K562 (cell line): ENCODE measurements around the gene STARD3NL. TPM values are rescaled to one million over a fixed set of nuclear protein-coding genes. Genes with fewer than 3 reads are reported as not detected.

Source experiments
- ATAC-seq: fragments of 200-7000 bp; cut with Tn5 transposase; 3 replicates; pipeline ENCODE4 v1.9.1; 2020; ENCODE audit warnings: moderate library complexity
- BruUV-seq: library from RNA; stranded (reverse); fragments of 400-500 nt; replicated peaks from 2 replicates; lab custom pipeline; 2021; lab: Mats Ljungman, UMichigan
- CTCF ChIA-PET: fragments of 300-600 bp; formaldehyde crosslinking; extraction: SDS; loops from one replicate; lab custom pipeline; 2021; ENCODE audit warnings: low intra/inter-chr PET ratio; lab: Yijun Ruan, JAX
- POLR2A ChIA-PET: fragments of 300-600, 350-650 bp; sonication (Branson Sonifier 250); formaldehyde crosslinking; extraction: SDS; loops from one replicate; lab custom pipeline; 2021; ENCODE audit warnings: antibody characterized with exemption, inconsistent platforms; lab: Yijun Ruan, JAX
- DNase-seq, 4 experiments: peaks; one replicate each; pipeline versions ENCODE4 v3.0.0 to v3.0.0-alpha.2; 2011 to 2018; ENCODE audit warnings: low spot score in 3 of 4, mixed read lengths in 3 of 4; ENCODE audit errors: extremely low read depth in 1 of 4
- FAIRE-seq: peaks from 2 replicates; lab custom pipeline; 2011; peaks lifted over from hg19 to GRCh38; lab: Jason Lieb, UNC
- H2AFZ ChIP-seq: 2 replicates; pipeline ENCODE4 v1.6.0; 2011; ENCODE audit warnings: low read depth, low read length, control low read depth, inconsistent platforms
- H3K27ac ChIP-seq: fragments of 200-600 bp; 3 replicates; pipeline ENCODE4 v1.8.0; 2011; ENCODE audit warnings: low read depth, mild to moderate bottlenecking, control low read depth, inconsistent platforms, low read length, moderate library complexity, mixed read lengths; ENCODE audit errors: extremely low read depth
- H3K27me3 ChIP-seq, 2 experiments: fragments of 300-600 bp in 1 of 2; 2 replicates in 1 of 2; 3 replicates in 1 of 2; pipeline versions ENCODE4 v1.6.0 to v1.8.0; 2011; ENCODE audit warnings: inconsistent platforms in 2 of 2, low read length in 2 of 2, mild to moderate bottlenecking in 1 of 2, mixed read lengths in 1 of 2, moderate library complexity in 1 of 2; ENCODE audit not compliant: control insufficient read depth in 2 of 2, insufficient read depth in 2 of 2
- H3K36me3 ChIP-seq: fragments of 300-600 bp; 3 replicates; pipeline ENCODE4 v1.8.0; 2011; ENCODE audit warnings: mild to moderate bottlenecking, low read length, inconsistent platforms; ENCODE audit not compliant: control insufficient read depth, insufficient read depth
- H3K4me1 ChIP-seq, 2 experiments: fragments of 200-600 bp in 1 of 2; replicated peaks in 1 of 2; 2 replicates in 1 of 2; 3 replicates in 1 of 2; pipeline versions ENCODE4 v1.5.1 to v1.8.0; 2011; ENCODE audit warnings: inconsistent platforms in 2 of 2, low read length in 2 of 2, mild to moderate bottlenecking in 1 of 2, mixed read lengths in 1 of 2, moderate library complexity in 1 of 2; ENCODE audit not compliant: control insufficient read depth in 2 of 2, insufficient read depth in 2 of 2
- H3K4me2 ChIP-seq: 2 replicates; pipeline ENCODE4 v1.6.1; 2011; ENCODE audit warnings: low read length, control low read depth, inconsistent platforms, mixed read lengths; ENCODE audit not compliant: insufficient read depth
- H3K4me3 ChIP-seq: fragments of 200-600 bp; sonication (generic), shearing (Covaris generic); 2 replicates; pipeline ENCODE4 v1.5.1; 2016; ENCODE audit warnings: control low read depth, inconsistent platforms
- H3K79me2 ChIP-seq: fragments of 200-600 bp; 3 replicates; pipeline ENCODE4 v1.8.0; 2011; ENCODE audit warnings: low read length, inconsistent platforms; ENCODE audit not compliant: control insufficient read depth, insufficient read depth
- H3K9ac ChIP-seq, 2 experiments: 2 replicates each; pipeline versions ENCODE4 v1.6.0 to v1.6.1; 2011; ENCODE audit warnings: low read depth in 2 of 2, low read length in 2 of 2, control low read depth in 1 of 2, inconsistent platforms in 1 of 2, mild to moderate bottlenecking in 1 of 2, mixed read lengths in 1 of 2; ENCODE audit not compliant: insufficient read depth in 1 of 2
- H3K9me1 ChIP-seq: one replicate; pipeline ENCODE4 v1.6.0; 2011; ENCODE audit warnings: inconsistent platforms, mild to moderate bottlenecking, low read length, moderate library complexity; ENCODE audit not compliant: control insufficient read depth, insufficient read depth
- H3K9me3 ChIP-seq: replicated peaks from 2 replicates; pipeline ENCODE4 v1.5.1; 2011; ENCODE audit warnings: low read depth, low read length, inconsistent platforms; ENCODE audit not compliant: control insufficient read depth, insufficient read depth
- H4K20me1 ChIP-seq: replicated peaks from 2 replicates; pipeline ENCODE4 v1.6.1; 2011; ENCODE audit warnings: low read length, inconsistent platforms, mixed read lengths; ENCODE audit not compliant: control insufficient read depth, insufficient read depth
- ADNP ChIP-seq: fragments of 200-800 bp; sonication (Bioruptor generic); IDR thresholded peaks from 2 replicates; pipeline ENCODE4 v1.6.1; 2016; ENCODE audit warnings: missing genetic modification characterization, missing compliant biosample characterization
- DIDO1 ChIP-seq: fragments of 450-650 bp; IDR thresholded peaks from 2 replicates; pipeline ENCODE4 v1.6.1; 2016; ENCODE audit warnings: low read depth, missing biosample characterization, missing genetic modification characterization
- HMG20B ChIP-seq: fragments of 250-450 bp; sonication (Bioruptor Pico); IDR thresholded peaks from 2 replicates; pipeline ENCODE4 v1.5.0; 2021; ENCODE audit warnings: mild to moderate bottlenecking
- JUNB ChIP-seq: fragments of 450-650 bp; formaldehyde crosslinking; conservative IDR thresholded peaks from 2 replicates; pipeline ENCODE4 v1.4.0; 2020; ENCODE audit warnings: mild to moderate bottlenecking
- MED1 ChIP-seq: sonication (generic); formaldehyde crosslinking; IDR thresholded peaks from 2 replicates; pipeline ENCODE4 v1.8.1; 2023; ENCODE audit warnings: missing genetic modification reagents, borderline replicate concordance
- NFRKB ChIP-seq: fragments of 450-650 bp; IDR thresholded peaks from 2 replicates; pipeline ENCODE4 v1.6.1; 2016; ENCODE audit warnings: low read depth
- PYGO2 ChIP-seq: fragments of 450-650 bp; IDR thresholded peaks from 2 replicates; pipeline ENCODE4 v1.6.1; 2016; ENCODE audit warnings: mild to moderate bottlenecking, missing genetic modification characterization, moderate library complexity, missing compliant biosample characterization
- ZNF217 ChIP-seq: sonication (generic); formaldehyde crosslinking; IDR thresholded peaks from 2 replicates; pipeline ENCODE4 v1.8.0; 2022; ENCODE audit warnings: mild to moderate bottlenecking, missing genetic modification reagents
- ZNF561 ChIP-seq: fragments of 450-650 bp; formaldehyde crosslinking; conservative IDR thresholded peaks from 2 replicates; pipeline ENCODE4 v1.4.0; 2020; ENCODE audit warnings: mild to moderate bottlenecking, moderate library complexity
- ZNF699 ChIP-seq: fragments of 250-450 bp; sonication (Bioruptor Pico); IDR thresholded peaks from 2 replicates; pipeline ENCODE4 v1.8.0; 2021; ENCODE audit warnings: mild to moderate bottlenecking, moderate library complexity; ENCODE audit not compliant: insufficient replicate concordance
- WGBS: fragments of 100-300 bp; shearing (Covaris generic); methylation state at CpG from one replicate; pipeline ENCODE4 v1.1.6; 2016; ENCODE audit warnings: low coverage, mixed read lengths; ENCODE audit not compliant: insufficient coverage; ENCODE audit errors: missing lambda C conversion rate; 5-methylcytosine and 5-hydroxymethylcytosine counted together
- in situ Hi-C: fragments of 300-500 bp; cut with MboI; formaldehyde crosslinking; loops from 4 replicates; pipeline ENCODE4 v1.15.0; 2018; ENCODE audit warnings: inconsistent platforms, mixed read lengths
- intact Hi-C: fragments of 100-400 bp; cut with micrococcal nuclease; formaldehyde crosslinking; loops from 2 replicates; pipeline ENCODE4 v1.14.2; 2022
- polyA plus RNA-seq, 8 experiments: library from polyadenylated mRNA; depleted of rRNA in 4 of 8; stranded (reverse) in 5 of 8; unstranded in 3 of 8; fragments of >200 nt; fragmentation: Nextera tagmentation in 2 of 8; fragmentation: Illumina TruSeq in 1 of 8; extraction: Ambion mirVana in 2 of 8; extraction: Trizol in 1 of 8; gene quantifications; 2 replicates each; pipeline versions ENCODE4 v1.2.1 to v1.2.3, GENCODE V29; 2011 to 2014; ENCODE audit warnings: inconsistent platforms in 1 of 8, missing spikeins in 1 of 8
- total RNA-seq, 7 experiments: library from RNA; depleted of rRNA in 6 of 7; stranded (reverse); fragments of >200 nt in 6 of 7; fragmentation: Illumina TruSeq in 2 of 7; extraction: Trizol in 2 of 7; gene quantifications; 2 replicates each; pipeline versions ENCODE4 v1.2.1 to v1.2.3, GENCODE V29; 2011 to 2021; ENCODE audit warnings: low replicate concordance in 1 of 7
- TF ChIP-seq, protein P1 (sequence below): fragments of 250-450 bp; sonication (Bioruptor Pico); IDR thresholded peaks from 2 replicates; pipeline ENCODE4 v1.4.0; 2020
- TF ChIP-seq, protein P2 (sequence below), 2 experiments: fragments of 200-800 bp in 1 of 2; sonication (Bioruptor generic) in 1 of 2; sonication (generic) in 1 of 2; formaldehyde crosslinking in 1 of 2; IDR thresholded peaks in 1 of 2; conservative IDR thresholded peaks in 1 of 2; 2 replicates each; pipeline versions ENCODE4 v1.5.0 to v1.6.1; 2016 to 2020; ENCODE audit warnings: missing compliant biosample characterization in 1 of 2, missing genetic modification characterization in 1 of 2, missing genetic modification reagents in 1 of 2

Gene STARD3NL
- total and polyA plus RNA-seq, 9 of the 15 experiments (the other 6 are each of a cell fraction or from before 2014, with no cell fraction given), result 42.2 to 90.0 (median 57.6) TPM

DNA sequence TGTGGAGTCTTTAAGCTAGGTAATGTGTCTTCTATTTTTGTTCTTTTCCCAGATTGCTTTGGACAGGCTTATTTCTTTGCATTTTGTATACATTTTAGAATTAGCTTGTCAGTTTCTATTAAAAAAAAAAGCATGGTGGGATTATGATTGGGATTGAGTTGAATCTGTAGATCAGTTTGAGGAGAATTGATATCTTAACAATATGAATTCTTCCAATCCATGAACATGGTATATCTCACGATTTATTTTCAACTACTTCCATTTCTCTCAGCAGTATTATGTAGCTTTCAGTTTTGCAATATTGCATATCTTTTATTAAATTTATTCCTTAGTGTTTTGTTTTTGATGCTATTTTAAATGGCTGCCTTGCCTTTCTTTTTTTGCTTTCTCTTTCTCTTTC, 13.7 kb downstream of the STARD3NL start:
- H2AFZ ChIP-seq, result no peak overlapping the region
- no peak overlapping the region for H3K4me2 ChIP-seq
- no peaks in the 10 kb centered on the region for H3K27me3 ChIP-seq
- no peak overlapping the region for H3K4me3 ChIP-seq
- ChIA-PET POLR2A (interaction anchor here (0.8 to 1.0 kb wide), 2 partner anchors 9 to 14 kb away, joined by 3 read pairs; partner anchors contain the start of gene STARD3NL), CTCF (no interaction called here)
- no peaks in the 10 kb centered on the region for H3K9me1 ChIP-seq
- FAIRE-seq (no peak), ATAC-seq (no peak), DNase-seq (no peak)
- no peak overlapping the region for H3K9ac ChIP-seq
- H3K36me3 ChIP-seq, result no peaks in the 10 kb centered on the region
- H3K4me1 ChIP-seq, result no peaks in the 10 kb centered on the region; a peak in 1 of 5 replicates
- H3K79me2 ChIP-seq, result peaks cover 60% of the 10 kb centered on the region
- no peak for TF ChIP-seq JUNB (CRISPR knock-in tag)
- TF ChIP-seq, protein P1, sequence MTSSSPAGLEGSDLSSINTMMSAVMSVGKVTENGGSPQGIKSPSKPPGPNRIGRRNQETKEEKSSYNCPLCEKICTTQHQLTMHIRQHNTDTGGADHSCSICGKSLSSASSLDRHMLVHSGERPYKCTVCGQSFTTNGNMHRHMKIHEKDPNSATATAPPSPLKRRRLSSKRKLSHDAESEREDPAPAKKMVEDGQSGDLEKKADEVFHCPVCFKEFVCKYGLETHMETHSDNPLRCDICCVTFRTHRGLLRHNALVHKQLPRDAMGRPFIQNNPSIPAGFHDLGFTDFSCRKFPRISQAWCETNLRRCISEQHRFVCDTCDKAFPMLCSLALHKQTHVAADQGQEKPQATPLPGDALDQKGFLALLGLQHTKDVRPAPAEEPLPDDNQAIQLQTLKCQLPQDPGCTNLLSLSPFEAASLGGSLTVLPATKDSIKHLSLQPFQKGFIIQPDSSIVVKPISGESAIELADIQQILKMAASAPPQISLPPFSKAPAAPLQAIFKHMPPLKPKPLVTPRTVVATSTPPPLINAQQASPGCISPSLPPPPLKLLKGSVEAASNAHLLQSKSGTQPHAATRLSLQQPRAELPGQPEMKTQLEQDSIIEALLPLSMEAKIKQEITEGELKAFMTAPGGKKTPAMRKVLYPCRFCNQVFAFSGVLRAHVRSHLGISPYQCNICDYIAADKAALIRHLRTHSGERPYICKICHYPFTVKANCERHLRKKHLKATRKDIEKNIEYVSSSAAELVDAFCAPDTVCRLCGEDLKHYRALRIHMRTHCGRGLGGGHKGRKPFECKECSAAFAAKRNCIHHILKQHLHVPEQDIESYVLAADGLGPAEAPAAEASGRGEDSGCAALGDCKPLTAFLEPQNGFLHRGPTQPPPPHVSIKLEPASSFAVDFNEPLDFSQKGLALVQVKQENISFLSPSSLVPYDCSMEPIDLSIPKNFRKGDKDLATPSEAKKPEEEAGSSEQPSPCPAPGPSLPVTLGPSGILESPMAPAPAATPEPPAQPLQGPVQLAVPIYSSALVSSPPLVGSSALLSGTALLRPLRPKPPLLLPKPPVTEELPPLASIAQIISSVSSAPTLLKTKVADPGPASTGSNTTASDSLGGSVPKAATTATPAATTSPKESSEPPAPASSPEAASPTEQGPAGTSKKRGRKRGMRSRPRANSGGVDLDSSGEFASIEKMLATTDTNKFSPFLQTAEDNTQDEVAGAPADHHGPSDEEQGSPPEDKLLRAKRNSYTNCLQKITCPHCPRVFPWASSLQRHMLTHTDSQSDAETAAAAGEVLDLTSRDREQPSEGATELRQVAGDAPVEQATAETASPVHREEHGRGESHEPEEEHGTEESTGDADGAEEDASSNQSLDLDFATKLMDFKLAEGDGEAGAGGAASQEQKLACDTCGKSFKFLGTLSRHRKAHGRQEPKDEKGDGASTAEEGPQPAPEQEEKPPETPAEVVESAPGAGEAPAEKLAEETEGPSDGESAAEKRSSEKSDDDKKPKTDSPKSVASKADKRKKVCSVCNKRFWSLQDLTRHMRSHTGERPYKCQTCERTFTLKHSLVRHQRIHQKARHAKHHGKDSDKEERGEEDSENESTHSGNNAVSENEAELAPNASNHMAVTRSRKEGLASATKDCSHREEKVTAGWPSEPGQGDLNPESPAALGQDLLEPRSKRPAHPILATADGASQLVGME (CRISPR knock-in tag), result no peak
- no peak for TF ChIP-seq ADNP (tag)
- no peak for TF ChIP-seq ZNF217 (CRISPR knock-in tag)
- no peak for TF ChIP-seq HMG20B (CRISPR knock-in tag)
- TF ChIP-seq DIDO1 (tag), result no peak
- TF ChIP-seq, protein P2, sequence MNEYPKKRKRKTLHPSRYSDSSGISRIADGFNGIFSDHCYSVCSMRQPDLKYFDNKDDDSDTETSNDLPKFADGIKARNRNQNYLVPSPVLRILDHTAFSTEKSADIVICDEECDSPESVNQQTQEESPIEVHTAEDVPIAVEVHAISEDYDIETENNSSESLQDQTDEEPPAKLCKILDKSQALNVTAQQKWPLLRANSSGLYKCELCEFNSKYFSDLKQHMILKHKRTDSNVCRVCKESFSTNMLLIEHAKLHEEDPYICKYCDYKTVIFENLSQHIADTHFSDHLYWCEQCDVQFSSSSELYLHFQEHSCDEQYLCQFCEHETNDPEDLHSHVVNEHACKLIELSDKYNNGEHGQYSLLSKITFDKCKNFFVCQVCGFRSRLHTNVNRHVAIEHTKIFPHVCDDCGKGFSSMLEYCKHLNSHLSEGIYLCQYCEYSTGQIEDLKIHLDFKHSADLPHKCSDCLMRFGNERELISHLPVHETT (CRISPR knock-in tag; conservative IDR thresholded peaks at IDR 0.05 in 1 of 2, IDR thresholded peaks at IDR 0.05 in 1 of 2), result no peak
- no peak for TF ChIP-seq ZNF699 (CRISPR knock-in tag)
- TF ChIP-seq PYGO2 (tag), result no peak
- TF ChIP-seq NFRKB, result no peak
- no peak for TF ChIP-seq MED1
- TF ChIP-seq ZNF561 (CRISPR knock-in tag), result no peak
- BruUV-seq, result no TSS peak
- H3K27ac ChIP-seq, result no peak overlapping the region
- in situ Hi-C loops, result no loop called here
- 50% methylated on average over 1 of the region's 1 CpG for WGBS
- no peaks in the 10 kb centered on the region for H4K20me1 ChIP-seq
- no peaks in the 10 kb centered on the region for H3K9me3 ChIP-seq
- intact Hi-C loops, result no loop called here
